SIG-M5 treated with dmso at 0.1 percent for 504 hours (cell line): ENCODE measurements around the gene CD248.

Experiments
- DNase-seq: peaks from one replicate; lab custom pipeline; 2025; ENCODE audit not compliant: unreplicated experiment; lab: John Stamatoyannopoulos, UW

The CD248 gene

GRCh38 chr11:66289548-66290329 lies 27.1 kb downstream of the CD248 start:
- DNase-seq, result peak; percentile 79

GRCh38 chr11:66288671-66289547 lies 27.9 kb downstream of the CD248 start, which contains the start of gene YIF1A:
Gene YIF1A (minus strand): TSS chr11:66289143. CDS start chr11:66288985, 158 bp downstream.
- peak; percentile 99 for DNase-seq

GRCh38 chr11:66287889-66288670 lies 28.8 kb downstream of the CD248 start:
- no peak for DNase-seq

- DNase-seq, result no peak
These were observed 29.5 kb downstream of the CD248 start for GRCh38 chr11:66287211-66287888.

GRCh38 chr11:66286699-66287098 lies 30.1 kb downstream of the CD248 start:
- DNase-seq, result no peak

GRCh38 chr11:66285250-66285947 lies 31.4 kb downstream of the CD248 start:
- no peak for DNase-seq

- no peak for DNase-seq
These were observed 32.2 kb downstream of the CD248 start for GRCh38 chr11:66284526-66285078.

GRCh38 chr11:66283461-66284105 lies 33.3 kb downstream of the CD248 start:
- no peak for DNase-seq

- DNase-seq, result peak; percentile 94
These were observed 34.1 kb downstream of the CD248 start for GRCh38 chr11:66282468-66283455.

- DNase-seq, result no peak
These were observed 34.9 kb downstream of the CD248 start for GRCh38 chr11:66281776-66282467.

- DNase-seq, result no peak
These were observed 35.8 kb downstream of the CD248 start for GRCh38 chr11:66281001-66281400.

GRCh38 chr11:66280428-66280827 lies 36.4 kb downstream of the CD248 start:
- DNase-seq, result no peak

- DNase-seq, result no peak
These were observed 37.6 kb downstream of the CD248 start for GRCh38 chr11:66279092-66279734.

GRCh38 chr11:66278363-66279091 lies 38.3 kb downstream of the CD248 start:
- DNase-seq, result no peak

GRCh38 chr11:66277471-66278362 lies 39.1 kb downstream of the CD248 start, which contains the start of gene CNIH2:
Gene CNIH2 (plus strand): TSS chr11:66278175. CDS start chr11:66278457, 282 bp downstream.
- DNase-seq, result no peak
